Activated naive CD4-positive, alpha-beta T cell treated with anti-CD3 and anti-CD28 coated beads, Interleukin-2, amount 10 ng/mL, durations not matched to agents 7 days and 5 days (primary cell): Measurements from ENCODE around the gene PHACTR1.

Source experiments
- CTCF ChIA-PET: fragments of 350-600 bp; sonication (Branson Sonifier 250); formaldehyde crosslinking; loops from one replicate; lab custom pipeline; 2021; ENCODE audit warnings: antibody characterized with exemption; lab: Charles Lee
- DNase-seq: peaks from one replicate; pipeline ENCODE4 v3.0.0-alpha.2; 2020
- H3K27ac Mint-ChIP-seq: one replicate; pipeline ENCODE4 v1.8.0; 2021; ENCODE audit warnings: mild to moderate bottlenecking, moderate library complexity, mixed read lengths
- H3K27me3 Mint-ChIP-seq: one replicate; pipeline ENCODE4 v1.8.0; 2021; ENCODE audit warnings: mild to moderate bottlenecking, mixed read lengths
- H3K36me3 Mint-ChIP-seq: one replicate; pipeline ENCODE4 v1.8.0; 2021; ENCODE audit warnings: mixed read lengths
- H3K4me1 Mint-ChIP-seq: one replicate; pipeline ENCODE4 v1.8.0; 2021; ENCODE audit warnings: mixed read lengths
- H3K4me3 Mint-ChIP-seq: one replicate; pipeline ENCODE4 v1.8.0; 2021; ENCODE audit warnings: mild to moderate bottlenecking, moderate library complexity, mixed read lengths
- H3K9me3 Mint-ChIP-seq: one replicate; pipeline ENCODE4 v1.8.0; 2021; ENCODE audit warnings: mixed read lengths

PHACTR1 gene

GRCh38 chr6:12984776-12985175, 268.2 kb downstream of the PHACTR1 start:
- Mint-ChIP-seq H3K4me1 (no peaks in the 10 kb centered on the region), H3K4me3 (no peak overlapping the region), H3K27me3 (no peaks in the 10 kb centered on the region), H3K9me3 (no peaks in the 10 kb centered on the region), H3K36me3 (no peaks in the 10 kb centered on the region), H3K27ac (no peak overlapping the region)
- no peak for DNase-seq
- CTCF ChIA-PET: no interaction called here

GRCh38 chr6:12987783-12988182, 271.2 kb downstream of the PHACTR1 start:
- H3K9me3 Mint-ChIP-seq: no peaks in the 10 kb centered on the region
- CTCF ChIA-PET: no interaction called here
- no peak overlapping the region for H3K27ac Mint-ChIP-seq
- no peaks in the 10 kb centered on the region for H3K36me3 Mint-ChIP-seq
- no peak overlapping the region for H3K4me3 Mint-ChIP-seq
- H3K27me3 Mint-ChIP-seq: peaks cover 3% of the 10 kb centered on the region
- DNase-seq: no peak
- H3K4me1 Mint-ChIP-seq: no peaks in the 10 kb centered on the region

- Mint-ChIP-seq H3K4me3 (no peak overlapping the region), H3K27ac (no peak overlapping the region), H3K9me3 (no peaks in the 10 kb centered on the region), H3K27me3 (peaks cover 3% of the 10 kb centered on the region), H3K4me1 (no peaks in the 10 kb centered on the region), H3K36me3 (no peaks in the 10 kb centered on the region)
- no peak for DNase-seq
- CTCF ChIA-PET: no interaction called here
These were observed 273.6 kb downstream of the PHACTR1 start for GRCh38 chr6:12990162-12990561.

- CTCF ChIA-PET: no interaction called here
- Mint-ChIP-seq H3K27ac (no peak overlapping the region), H3K4me3 (no peak overlapping the region), H3K9me3 (no peaks in the 10 kb centered on the region), H3K4me1 (no peaks in the 10 kb centered on the region), H3K27me3 (peaks cover 3% of the 10 kb centered on the region), H3K36me3 (no peaks in the 10 kb centered on the region)
- DNase-seq: no peak
These were observed 274.9 kb downstream of the PHACTR1 start for GRCh38 chr6:12991435-12991834.

- DNase-seq: no peak
- H3K27me3 Mint-ChIP-seq: peaks cover 3% of the 10 kb centered on the region
- H3K36me3 Mint-ChIP-seq: no peaks in the 10 kb centered on the region
- H3K4me1 Mint-ChIP-seq: no peaks in the 10 kb centered on the region
- CTCF ChIA-PET: no interaction called here
- H3K4me3 Mint-ChIP-seq: no peak overlapping the region
- H3K9me3 Mint-ChIP-seq: no peaks in the 10 kb centered on the region
- no peak overlapping the region for H3K27ac Mint-ChIP-seq
These were observed 276.2 kb downstream of the PHACTR1 start for GRCh38 chr6:12992770-12993169.

GRCh38 chr6:12993283-12993898, 276.8 kb downstream of the PHACTR1 start:
- CTCF ChIA-PET: no interaction called here
- Mint-ChIP-seq H3K9me3 (no peaks in the 10 kb centered on the region), H3K4me3 (no peak overlapping the region), H3K27me3 (peaks cover 3% of the 10 kb centered on the region), H3K4me1 (no peaks in the 10 kb centered on the region), H3K27ac (no peak overlapping the region), H3K36me3 (no peaks in the 10 kb centered on the region)
- DNase-seq: no peak

GRCh38 chr6:12995419-12995818, 278.9 kb downstream of the PHACTR1 start:
- Mint-ChIP-seq H3K9me3 (no peaks in the 10 kb centered on the region), H3K36me3 (no peaks in the 10 kb centered on the region), H3K27ac (no peak overlapping the region), H3K4me1 (no peaks in the 10 kb centered on the region), H3K4me3 (no peak overlapping the region), H3K27me3 (peaks cover 7% of the 10 kb centered on the region)
- DNase-seq: no peak
- CTCF ChIA-PET: no interaction called here

GRCh38 chr6:13000537-13000936, 284.0 kb downstream of the PHACTR1 start:
- CTCF ChIA-PET: no interaction called here
- no peaks in the 10 kb centered on the region for H3K9me3 Mint-ChIP-seq
- H3K27ac Mint-ChIP-seq: no peak overlapping the region
- no peak overlapping the region for H3K4me3 Mint-ChIP-seq
- H3K27me3 Mint-ChIP-seq: peaks cover 11% of the 10 kb centered on the region
- H3K4me1 Mint-ChIP-seq: no peaks in the 10 kb centered on the region
- no peak for DNase-seq
- no peaks in the 10 kb centered on the region for H3K36me3 Mint-ChIP-seq

- H3K4me3 Mint-ChIP-seq: no peak overlapping the region
- H3K36me3 Mint-ChIP-seq: no peaks in the 10 kb centered on the region
- CTCF ChIA-PET: no interaction called here
- no peak for DNase-seq
- no peak overlapping the region for H3K27ac Mint-ChIP-seq
- H3K4me1 Mint-ChIP-seq: no peaks in the 10 kb centered on the region
- peaks cover 11% of the 10 kb centered on the region for H3K27me3 Mint-ChIP-seq
- no peaks in the 10 kb centered on the region for H3K9me3 Mint-ChIP-seq
These were observed 285.4 kb downstream of the PHACTR1 start for GRCh38 chr6:13001927-13002326.

- CTCF ChIA-PET: no interaction called here
- H3K36me3 Mint-ChIP-seq: no peaks in the 10 kb centered on the region
- H3K27me3 Mint-ChIP-seq: peaks cover 23% of the 10 kb centered on the region
- no peaks in the 10 kb centered on the region for H3K4me1 Mint-ChIP-seq
- H3K9me3 Mint-ChIP-seq: no peaks in the 10 kb centered on the region
- H3K4me3 Mint-ChIP-seq: no peak overlapping the region
- no peak overlapping the region for H3K27ac Mint-ChIP-seq
- no peak for DNase-seq
These were observed 288.0 kb downstream of the PHACTR1 start for GRCh38 chr6:13004601-13005000.

GRCh38 chr6:13005994-13006393, 289.4 kb downstream of the PHACTR1 start:
- H3K27ac Mint-ChIP-seq: no peak overlapping the region
- H3K4me3 Mint-ChIP-seq: no peak overlapping the region
- DNase-seq: no peak
- CTCF ChIA-PET: no interaction called here
- H3K9me3 Mint-ChIP-seq: no peaks in the 10 kb centered on the region
- H3K4me1 Mint-ChIP-seq: no peaks in the 10 kb centered on the region
- H3K27me3 Mint-ChIP-seq: peaks cover 22% of the 10 kb centered on the region
- H3K36me3 Mint-ChIP-seq: no peaks in the 10 kb centered on the region

- DNase-seq: no peak
- H3K4me3 Mint-ChIP-seq: no peak overlapping the region
- H3K4me1 Mint-ChIP-seq: no peaks in the 10 kb centered on the region
- H3K27me3 Mint-ChIP-seq: peaks cover 28% of the 10 kb centered on the region
- no peaks in the 10 kb centered on the region for H3K36me3 Mint-ChIP-seq
- no peak overlapping the region for H3K27ac Mint-ChIP-seq
- CTCF ChIA-PET: no interaction called here
- no peaks in the 10 kb centered on the region for H3K9me3 Mint-ChIP-seq
These were observed 290.2 kb downstream of the PHACTR1 start for GRCh38 chr6:13006578-13007300.

GRCh38 chr6:13007744-13008143, 291.2 kb downstream of the PHACTR1 start:
- CTCF ChIA-PET: no interaction called here
- no peak overlapping the region for H3K4me3 Mint-ChIP-seq
- DNase-seq: no peak
- H3K27ac Mint-ChIP-seq: no peak overlapping the region
- peaks cover 38% of the 10 kb centered on the region for H3K27me3 Mint-ChIP-seq
- no peaks in the 10 kb centered on the region for H3K4me1 Mint-ChIP-seq
- H3K36me3 Mint-ChIP-seq: no peaks in the 10 kb centered on the region
- no peaks in the 10 kb centered on the region for H3K9me3 Mint-ChIP-seq

GRCh38 chr6:13009031-13009430, 292.5 kb downstream of the PHACTR1 start:
- DNase-seq: no peak
- Mint-ChIP-seq H3K4me1 (peaks cover 7% of the 10 kb centered on the region), H3K36me3 (no peaks in the 10 kb centered on the region), H3K9me3 (no peaks in the 10 kb centered on the region), H3K4me3 (no peak overlapping the region), H3K27me3 (peaks cover 51% of the 10 kb centered on the region), H3K27ac (no peak overlapping the region)
- CTCF ChIA-PET: no interaction called here

- no peaks in the 10 kb centered on the region for H3K36me3 Mint-ChIP-seq
- peaks cover 7% of the 10 kb centered on the region for H3K4me1 Mint-ChIP-seq
- no peak for DNase-seq
- peaks cover 55% of the 10 kb centered on the region for H3K27me3 Mint-ChIP-seq
- H3K27ac Mint-ChIP-seq: no peak overlapping the region
- no peaks in the 10 kb centered on the region for H3K9me3 Mint-ChIP-seq
- H3K4me3 Mint-ChIP-seq: no peak overlapping the region
- CTCF ChIA-PET: no interaction called here
These were observed 292.9 kb downstream of the PHACTR1 start for GRCh38 chr6:13009461-13009860.
